ENCODE results near the gene TMEM132D. TPM values are rescaled to one million over a fixed set of nuclear protein-coding genes. Genes with fewer than 3 reads are reported as not detected.

TMEM132D gene
- polyA plus RNA-seq, 1 experiment = 0.02 TPM

DNA sequence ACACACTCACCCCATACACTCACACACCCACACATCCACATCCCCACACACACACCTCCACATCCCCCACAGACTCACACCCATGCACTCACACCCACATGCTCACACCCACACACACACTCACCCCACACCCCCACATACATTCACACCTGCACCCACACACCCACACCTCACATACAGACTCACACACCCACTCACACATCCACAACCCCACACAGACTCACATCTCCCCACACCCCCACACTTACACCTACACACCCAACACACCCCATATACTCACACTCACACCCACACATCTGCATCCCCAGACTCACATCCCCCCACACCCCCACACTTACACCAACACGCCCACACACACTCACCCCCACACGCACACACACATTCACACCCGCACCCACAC lies 878.8 kb downstream of the TMEM132D start:
- CTCF ChIA-PET = no interaction called here
- TF ChIP-seq, protein P1, sequence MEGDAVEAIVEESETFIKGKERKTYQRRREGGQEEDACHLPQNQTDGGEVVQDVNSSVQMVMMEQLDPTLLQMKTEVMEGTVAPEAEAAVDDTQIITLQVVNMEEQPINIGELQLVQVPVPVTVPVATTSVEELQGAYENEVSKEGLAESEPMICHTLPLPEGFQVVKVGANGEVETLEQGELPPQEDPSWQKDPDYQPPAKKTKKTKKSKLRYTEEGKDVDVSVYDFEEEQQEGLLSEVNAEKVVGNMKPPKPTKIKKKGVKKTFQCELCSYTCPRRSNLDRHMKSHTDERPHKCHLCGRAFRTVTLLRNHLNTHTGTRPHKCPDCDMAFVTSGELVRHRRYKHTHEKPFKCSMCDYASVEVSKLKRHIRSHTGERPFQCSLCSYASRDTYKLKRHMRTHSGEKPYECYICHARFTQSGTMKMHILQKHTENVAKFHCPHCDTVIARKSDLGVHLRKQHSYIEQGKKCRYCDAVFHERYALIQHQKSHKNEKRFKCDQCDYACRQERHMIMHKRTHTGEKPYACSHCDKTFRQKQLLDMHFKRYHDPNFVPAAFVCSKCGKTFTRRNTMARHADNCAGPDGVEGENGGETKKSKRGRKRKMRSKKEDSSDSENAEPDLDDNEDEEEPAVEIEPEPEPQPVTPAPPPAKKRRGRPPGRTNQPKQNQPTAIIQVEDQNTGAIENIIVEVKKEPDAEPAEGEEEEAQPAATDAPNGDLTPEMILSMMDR (IDR thresholded peaks at IDR 0.05; ENCODE audit: insufficient read depth, low read depth, low read length) = no peak
- Histone ChIP-seq H3K27me3 (ENCODE audit: control insufficient read depth, insufficient read depth, low read length) (no peaks in the 10 kb centered on the region), H3K4me3 (ENCODE audit: low read depth, low read length) (no peak overlapping the region), H3K36me3 (ENCODE audit: control insufficient read depth, insufficient read depth, low read length) (no peaks in the 10 kb centered on the region)
- POLR2A ChIA-PET = no interaction called here
- DNase-seq (ENCODE audit: low read depth) = no peak

Small RNA genes within 50 kb of the gene (small RNA-seq; reads per million reads assigned to genes)
- not detected for gene RF02271 (ENCODE audit: insufficient read length, low read depth, low replicate concordance)
